OCI-LY3 (cell line): ENCODE measurements around the gene ATN1.
A peak's percentile ranks its signal among the peaks of the same experiment; 100 is the strongest.

Experiments
- CTCF ChIP-seq: fragments of 200-600, 300-600 bp; sonication (generic); IDR thresholded peaks from 2 replicates; pipeline ENCODE4 v1.5.1; 2014; ENCODE audit warnings: antibody characterized with exemption, low read length, low read depth
- EZH2phosphoT487 ChIP-seq: fragments of 200-600 bp; shearing (Covaris generic); IDR thresholded peaks from 2 replicates; pipeline ENCODE4 v1.6.1; 2018; ENCODE audit warnings: antibody characterized with exemption, mixed run types, low read depth

- peak; percentile 44 for TF ChIP-seq CTCF
- TF ChIP-seq EZH2phosphoT487, result no peak
These were observed 22.6 kb downstream of the ATN1 start for GRCh38 chr12:6950401-6950801.
